DND-41 (cell line): ENCODE results near the gene COL6A5.

Experiments used
- EZH2 ChIP-seq: IDR thresholded peaks from 3 replicates; pipeline ENCODE4 v1.6.1; 2012; ENCODE audit warnings: borderline replicate concordance, low read depth, mild to moderate bottlenecking, moderate library complexity, low read length, inconsistent platforms; ENCODE audit not compliant: severe bottlenecking
- TF ChIP-seq, protein P1 (sequence below): IDR thresholded peaks from 2 replicates; pipeline ENCODE4 v1.5.1; 2012; ENCODE audit warnings: borderline replicate concordance, low read length, moderate library complexity, mild to moderate bottlenecking; ENCODE audit not compliant: poor library complexity, severe bottlenecking; ENCODE audit errors: extremely low read depth

DNA sequence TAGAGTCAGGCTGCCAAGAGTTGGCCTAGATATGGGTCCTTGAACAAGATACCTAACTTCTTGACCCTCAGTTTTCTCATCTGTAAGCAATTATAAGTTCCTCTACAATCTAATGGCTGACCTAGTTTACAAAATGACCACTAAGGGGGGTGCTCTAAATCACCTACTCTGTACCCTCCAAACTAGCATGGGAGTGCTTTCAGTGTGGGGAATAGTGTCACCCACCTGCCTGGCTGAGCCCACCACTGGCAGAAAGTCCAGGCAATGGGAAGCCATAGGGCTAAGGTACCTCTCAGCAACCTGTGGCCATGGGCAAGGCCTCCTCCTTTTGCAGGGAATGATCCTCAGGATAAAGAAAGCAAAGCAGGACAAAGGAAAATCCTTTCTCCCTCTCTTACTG lies 58.9 kb downstream of the COL6A5 start:
- TF ChIP-seq, protein P1, sequence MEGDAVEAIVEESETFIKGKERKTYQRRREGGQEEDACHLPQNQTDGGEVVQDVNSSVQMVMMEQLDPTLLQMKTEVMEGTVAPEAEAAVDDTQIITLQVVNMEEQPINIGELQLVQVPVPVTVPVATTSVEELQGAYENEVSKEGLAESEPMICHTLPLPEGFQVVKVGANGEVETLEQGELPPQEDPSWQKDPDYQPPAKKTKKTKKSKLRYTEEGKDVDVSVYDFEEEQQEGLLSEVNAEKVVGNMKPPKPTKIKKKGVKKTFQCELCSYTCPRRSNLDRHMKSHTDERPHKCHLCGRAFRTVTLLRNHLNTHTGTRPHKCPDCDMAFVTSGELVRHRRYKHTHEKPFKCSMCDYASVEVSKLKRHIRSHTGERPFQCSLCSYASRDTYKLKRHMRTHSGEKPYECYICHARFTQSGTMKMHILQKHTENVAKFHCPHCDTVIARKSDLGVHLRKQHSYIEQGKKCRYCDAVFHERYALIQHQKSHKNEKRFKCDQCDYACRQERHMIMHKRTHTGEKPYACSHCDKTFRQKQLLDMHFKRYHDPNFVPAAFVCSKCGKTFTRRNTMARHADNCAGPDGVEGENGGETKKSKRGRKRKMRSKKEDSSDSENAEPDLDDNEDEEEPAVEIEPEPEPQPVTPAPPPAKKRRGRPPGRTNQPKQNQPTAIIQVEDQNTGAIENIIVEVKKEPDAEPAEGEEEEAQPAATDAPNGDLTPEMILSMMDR, result no peak
- TF ChIP-seq EZH2, result no peak
